Renal cortex interstitium (tissue), 15 donors: Measurements from ENCODE around the gene ACMSD. TPM values are rescaled to one million over a fixed set of nuclear protein-coding genes. Genes with fewer than 3 reads are reported as not detected.
A peak's percentile ranks its signal among the peaks of the same experiment; 100 is the strongest.
"Not testable (repeated sequence)": the region's sequence is repeated elsewhere in the genome, so short reads cannot be mapped to it uniquely, and the experiment has no call there.

ENCODE experiments used
- DNase-seq, 11 donors: peaks; one replicate each; pipeline ENCODE4 v3.0.0-alpha.2; 2013; ENCODE audit warnings: low read depth in 9 of 11, low spot score in 4 of 11; ENCODE audit errors: extremely low read depth in 1 of 11
- long read RNA-seq, 16 experiments: transcript quantifications; one replicate each; lab custom pipeline, GENCODE V29; 2026
- polyA plus RNA-seq, 3 donors: library from polyadenylated mRNA; unstranded; fragments of 120-200 nt; gene quantifications; one replicate each; pipeline ENCODE4 v1.2.1, GENCODE V29; 2013; ENCODE audit not compliant: insufficient read length in 3 of 3

ACMSD gene
- polyA plus RNA-seq: 10 to 100 TPM; 32.6 to 43.0 (median 42.5) TPM
- long read RNA-seq, donor 1, partial matches to known transcripts: 9 of 10 reads
- long read RNA-seq, donor 1, other reads (novel, unspliced or antisense): 0 of 10 reads
- long read RNA-seq, donor 2, partial matches to known transcripts: 8 of 8 reads
- long read RNA-seq, donor 2, other reads (novel, unspliced or antisense): 0 of 8 reads
- long read RNA-seq, donor 3, partial matches to known transcripts: 5 of 13 reads
- long read RNA-seq, donor 3, other reads (novel, unspliced or antisense): 6 of 13 reads
- long read RNA-seq, donor 4, partial matches to known transcripts: 5 of 8 reads
- long read RNA-seq, donor 4, other reads (novel, unspliced or antisense): 0 of 8 reads
- long read RNA-seq, donor 5: 0 reads
- long read RNA-seq, donor 6, partial matches to known transcripts: 5 of 5 reads
- long read RNA-seq, donor 6, other reads (novel, unspliced or antisense): 0 of 5 reads
- long read RNA-seq, donor 7, partial matches to known transcripts: 10 of 19 reads
- long read RNA-seq, donor 7, other reads (novel, unspliced or antisense): 6 of 19 reads
- long read RNA-seq, donor 8, partial matches to known transcripts: 34 of 37 reads
- long read RNA-seq, donor 8, other reads (novel, unspliced or antisense): 0 of 37 reads
- long read RNA-seq, donor 9, partial matches to known transcripts: 10 of 12 reads
- long read RNA-seq, donor 9, other reads (novel, unspliced or antisense): 0 of 12 reads
- long read RNA-seq, donor 10, partial matches to known transcripts: 19 of 23 reads
- long read RNA-seq, donor 10, other reads (novel, unspliced or antisense): 0 of 23 reads
- long read RNA-seq, donor 11, partial matches to known transcripts: 5 of 10 reads
- long read RNA-seq, donor 11, other reads (novel, unspliced or antisense): 0 of 10 reads
- long read RNA-seq, donor 12: 0 reads
- long read RNA-seq, donor 13, partial matches to known transcripts: 25 of 32 reads
- long read RNA-seq, donor 13, other reads (novel, unspliced or antisense): 6 of 32 reads
- long read RNA-seq, donor 14, partial matches to known transcripts: 15 of 18 reads
- long read RNA-seq, donor 14, other reads (novel, unspliced or antisense): 0 of 18 reads
- long read RNA-seq, donor 15, partial matches to known transcripts: 7 of 8 reads
- long read RNA-seq, donor 15, other reads (novel, unspliced or antisense): 0 of 8 reads
- long read RNA-seq, donor 16, partial matches to known transcripts: 45 of 61 reads
- long read RNA-seq, donor 16, other reads (novel, unspliced or antisense): 12 of 61 reads

GRCh38 chr2:134838143-134838620 lies at the start of gene ACMSD:
Gene ACMSD (plus strand): TSS chr2:134838616. CDS start chr2:134838683, 67 bp downstream.
- DNase-seq: no peak

GRCh38 chr2:134790487-134790886 lies 47.9 kb upstream of the ACMSD start:
- DNase-seq: no peak

GRCh38 chr2:134791616-134792015 lies 46.8 kb upstream of the ACMSD start:
- no peak for DNase-seq

- DNase-seq: no peak
Measured at GRCh38 chr2:134792186-134792585, 46.2 kb upstream of the ACMSD start.

DNA sequence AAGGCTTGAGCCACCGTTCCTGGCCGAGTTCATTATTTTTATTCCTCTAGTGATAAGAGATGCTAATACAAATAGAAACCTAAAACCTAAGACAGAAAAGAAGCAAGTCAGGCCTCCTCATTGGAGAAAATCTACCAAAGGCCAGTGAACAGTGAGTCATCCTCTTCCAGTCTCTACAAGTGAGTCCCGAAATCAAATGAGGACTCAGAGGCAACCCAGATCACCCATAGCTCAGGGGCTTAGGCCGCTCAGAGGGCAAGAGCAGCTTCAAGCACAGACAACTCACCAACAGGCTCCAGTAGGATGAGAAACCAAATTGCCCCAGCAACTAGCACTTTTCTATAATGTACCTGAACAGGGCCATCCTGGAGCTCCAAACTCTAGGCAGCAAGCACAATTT lies 42.7 kb upstream of the ACMSD start:
- DNase-seq: no peak

DNA sequence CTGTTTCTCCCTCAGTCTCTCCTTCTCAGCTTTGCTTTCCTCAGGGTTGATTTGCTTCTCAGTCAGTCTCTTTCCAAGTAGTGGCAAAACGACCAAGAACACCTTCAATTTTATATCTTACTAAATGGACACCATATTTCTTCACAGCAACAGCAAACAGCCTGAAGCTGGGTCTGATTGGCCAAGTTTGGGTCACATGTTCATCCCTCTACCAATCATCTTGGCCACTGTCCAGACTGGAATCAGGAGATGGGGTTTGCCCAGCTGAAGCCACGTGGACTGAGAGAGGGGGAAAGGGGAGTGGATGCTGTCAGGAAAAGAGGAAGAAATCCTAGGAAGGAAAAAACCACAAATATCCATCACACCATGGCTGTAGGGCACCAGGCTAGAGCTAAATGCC lies 42.0 kb upstream of the ACMSD start:
- DNase-seq: no peak

DNA sequence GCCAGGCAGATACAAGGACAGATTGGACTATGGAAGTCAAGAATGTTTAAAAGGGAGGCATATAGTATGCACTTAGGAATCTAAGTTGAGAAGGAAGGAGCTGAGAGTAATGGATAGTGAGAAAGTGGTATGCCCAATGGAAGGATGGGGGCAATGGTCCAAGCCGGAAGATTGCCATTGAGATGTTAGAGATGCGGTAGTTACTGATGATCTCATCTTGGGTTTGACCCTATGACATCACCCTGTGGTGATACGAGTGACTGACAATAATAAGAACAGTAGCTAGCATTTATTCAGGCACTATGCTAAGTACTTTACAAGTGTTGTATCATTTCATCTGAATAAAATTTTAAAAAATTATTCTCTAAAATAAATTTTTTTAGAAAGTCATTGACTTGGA lies 38.5 kb upstream of the ACMSD start:
- DNase-seq: no peak

- no peak for DNase-seq
Measured at GRCh38 chr2:134800341-134800740, 38.1 kb upstream of the ACMSD start.

DNA sequence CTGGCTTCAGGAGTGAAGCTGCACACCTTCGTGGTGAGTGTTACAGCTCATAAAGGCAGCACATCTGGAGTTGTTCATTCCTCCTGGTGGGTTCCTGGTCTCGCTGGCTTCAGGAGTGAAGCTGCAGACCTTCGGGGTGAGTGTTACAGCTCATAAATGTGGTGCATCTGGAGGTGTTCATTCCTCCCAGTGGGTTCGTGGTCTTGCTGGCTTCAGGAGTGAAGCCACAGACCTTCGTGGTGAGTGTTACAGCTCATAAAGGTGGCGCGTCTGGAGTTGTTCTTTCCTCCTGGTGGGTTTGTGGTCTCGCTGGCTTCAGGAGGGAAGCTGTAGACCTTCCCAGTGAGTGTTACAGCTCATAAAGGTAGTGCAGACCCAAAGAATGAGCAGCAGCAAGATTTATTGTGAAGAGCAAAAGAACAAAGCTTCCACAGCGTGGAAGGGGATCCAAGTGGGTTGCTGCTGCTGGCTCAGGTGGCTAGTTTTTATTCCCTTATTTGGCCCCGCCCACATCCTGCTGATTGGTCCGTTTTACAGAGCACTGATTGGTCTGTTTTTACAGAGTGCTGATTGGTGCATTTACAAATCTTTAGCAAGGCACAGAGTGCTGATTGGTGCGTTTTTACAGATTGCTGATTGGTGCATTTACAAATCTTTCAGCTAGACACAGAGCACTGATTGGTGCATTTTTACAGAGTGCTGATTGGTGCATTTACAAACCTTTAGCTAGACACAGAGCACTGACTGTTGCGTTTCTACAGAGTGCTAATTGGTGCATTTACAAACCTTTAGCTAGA lies 34.6 kb upstream of the ACMSD start:
- not testable (repeated sequence) for DNase-seq

- no peak for DNase-seq
Measured at GRCh38 chr2:134815741-134816140, 22.7 kb upstream of the ACMSD start.

DNA sequence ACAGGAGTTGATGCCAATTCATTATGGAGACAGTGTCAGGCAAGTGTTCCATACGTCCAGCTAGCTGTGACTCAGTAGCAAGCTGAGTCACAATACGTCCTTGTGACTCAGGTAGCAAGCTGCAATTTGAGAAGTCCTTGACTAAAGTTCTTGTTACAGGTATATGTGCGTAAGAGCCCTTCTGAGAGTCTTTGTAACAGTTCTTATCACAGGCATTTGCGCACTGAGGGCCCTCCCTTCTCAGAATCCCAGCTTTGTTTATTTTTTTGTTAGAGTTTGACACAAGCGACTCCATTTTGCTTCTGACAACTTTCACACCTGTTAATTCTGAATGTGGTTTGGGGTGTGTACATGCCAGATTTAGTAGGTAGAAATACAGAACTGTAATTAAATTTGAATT lies 20.1 kb upstream of the ACMSD start:
- no peak for DNase-seq

GRCh38 chr2:134819334-134819733 lies 19.1 kb upstream of the ACMSD start:
- no peak for DNase-seq

DNA sequence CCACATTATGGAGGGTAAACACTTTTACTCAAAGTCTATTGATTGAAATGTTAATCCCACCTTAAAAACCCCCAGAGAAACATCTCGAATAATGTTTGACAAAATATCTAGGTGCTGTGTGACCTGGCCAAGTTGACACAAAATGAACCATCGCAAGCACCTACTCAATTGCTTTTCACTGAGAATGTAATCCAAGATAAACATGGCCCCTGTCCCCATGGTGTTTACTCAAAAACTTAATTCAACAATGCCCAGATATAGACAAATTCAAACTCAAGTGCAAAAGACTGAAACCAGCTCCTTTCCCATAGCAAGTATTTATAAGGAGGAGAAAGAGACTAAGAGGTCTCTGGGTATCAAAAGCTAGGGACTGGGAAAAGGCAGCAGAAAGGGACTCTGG lies 15.0 kb upstream of the ACMSD start:
- DNase-seq: no peak

- DNase-seq: no peak
Measured at GRCh38 chr2:134823832-134824231, 14.6 kb upstream of the ACMSD start.

DNA sequence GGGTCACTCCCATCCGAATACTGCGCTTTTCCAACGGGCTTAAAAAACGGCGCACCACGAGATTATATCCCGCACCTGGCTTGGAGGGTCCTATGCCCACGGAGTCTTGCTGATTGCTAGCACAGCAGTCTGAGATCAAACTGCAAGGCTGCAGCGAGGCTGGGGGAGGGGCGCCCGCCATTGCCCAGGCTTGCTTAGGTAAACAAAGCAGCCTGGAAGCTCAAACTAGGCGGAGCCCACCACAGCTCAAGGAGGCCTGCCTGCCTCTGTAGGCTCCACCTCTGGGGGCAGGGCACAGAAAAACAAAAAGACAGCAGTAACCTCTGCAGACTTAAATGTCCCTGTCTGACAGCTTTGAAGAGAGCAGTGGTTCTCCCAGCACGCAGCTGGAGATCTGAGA lies 12.7 kb upstream of the ACMSD start:
- not testable (repeated sequence) for DNase-seq

- no peak for DNase-seq
Measured at GRCh38 chr2:134835471-134835870, 2.9 kb upstream of the ACMSD start.

DNA sequence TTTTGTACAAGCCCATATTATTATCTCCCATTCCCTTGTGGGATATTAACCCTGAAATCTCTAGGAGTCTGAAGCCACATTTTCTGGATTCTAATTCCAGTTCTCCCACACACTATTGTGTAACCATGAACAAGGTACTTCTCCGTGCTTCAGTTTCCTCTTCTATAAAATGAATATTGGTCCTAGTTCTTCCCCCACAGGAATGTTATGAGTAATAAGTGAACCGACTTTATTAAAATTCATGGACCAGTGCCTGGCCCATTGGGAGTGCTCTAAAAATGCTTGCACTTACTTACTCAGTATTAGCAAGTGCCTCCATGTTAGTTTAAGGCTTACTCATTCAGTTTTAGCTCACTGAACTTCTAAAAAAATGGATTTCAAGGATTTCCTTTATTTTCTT lies 1.4 kb upstream of the ACMSD start:
- DNase-seq: no peak

- peak in 1 of 11 donors; percentile 31 for DNase-seq
Measured at GRCh38 chr2:134839649-134840048, 1.2 kb downstream of the ACMSD start.
